OCI-LY7 (cell line): ENCODE results near the gene RIIAD1. TPM values are rescaled to one million over a fixed set of nuclear protein-coding genes. Genes with fewer than 3 reads are reported as not detected.

Experiments
- BruUV-seq: library from RNA; stranded (reverse); fragments of 400-500 nt; replicated peaks from 2 replicates; lab custom pipeline; 2021; lab: Mats Ljungman, UMichigan
- CTCF ChIA-PET: fragments of 300-600 bp; sonication (Branson Sonifier 250); formaldehyde crosslinking; loops from one replicate; lab custom pipeline; 2022; ENCODE audit warnings: antibody characterized with exemption; ENCODE audit not compliant: unreplicated experiment; lab: Charles Lee
- POLR2A ChIA-PET: fragments of 300-600 bp; sonication (Branson Sonifier 250); formaldehyde crosslinking; loops from one replicate; lab custom pipeline; 2022; ENCODE audit warnings: antibody characterized with exemption; lab: Charles Lee
- DNase-seq: peaks from one replicate; pipeline ENCODE4 v3.0.0-alpha.2; 2015; ENCODE audit warnings: low spot score
- H2AFZ ChIP-seq: fragments of 200-600 bp; sonication (generic), shearing (Covaris generic); 2 replicates; pipeline ENCODE4 v1.6.1; 2014; ENCODE audit warnings: mild to moderate bottlenecking, antibody characterized with exemption, low read length, moderate library complexity
- H3K27ac ChIP-seq: fragments of 200-600 bp; sonication (generic); 2 replicates; pipeline ENCODE4 v1.5.1; 2014; ENCODE audit warnings: mixed run types, low read depth, mild to moderate bottlenecking, moderate library complexity, low read length, inconsistent platforms; ENCODE audit not compliant: poor library complexity, severe bottlenecking
- H3K36me3 ChIP-seq: fragments of 200-600 bp; sonication (generic); 2 replicates; pipeline ENCODE4 v1.6.1; 2014; ENCODE audit warnings: mild to moderate bottlenecking, antibody characterized with exemption, low read length, moderate library complexity, mixed read lengths; ENCODE audit not compliant: insufficient read depth
- H3K4me1 ChIP-seq: fragments of 200-600 bp; sonication (generic); 2 replicates; pipeline ENCODE4 v1.5.1; 2014; ENCODE audit warnings: mild to moderate bottlenecking, low read length; ENCODE audit not compliant: insufficient read depth, poor library complexity, severe bottlenecking
- H3K4me2 ChIP-seq: fragments of 200-600 bp; sonication (generic); 2 replicates; pipeline ENCODE4 v1.6.1; 2014; ENCODE audit warnings: mild to moderate bottlenecking, low read length
- H3K4me3 ChIP-seq: fragments of 200-600 bp; sonication (generic); 2 replicates; pipeline ENCODE4 v1.5.1; 2014; ENCODE audit warnings: mild to moderate bottlenecking, low read depth, low read length; ENCODE audit not compliant: poor library complexity, severe bottlenecking
- H3K79me2 ChIP-seq: fragments of 200-600 bp; sonication (generic); 2 replicates; pipeline ENCODE4 v1.6.1; 2016; ENCODE audit warnings: low read depth, mild to moderate bottlenecking, low read length, moderate library complexity, mixed read lengths; ENCODE audit not compliant: insufficient read depth
- H3K9me2 ChIP-seq: fragments of 200-600 bp; sonication (generic); 2 replicates; pipeline ENCODE4 v1.6.1; 2016; ENCODE audit warnings: mild to moderate bottlenecking, low read length, mixed read lengths; ENCODE audit not compliant: insufficient read depth
- H3K9me3 ChIP-seq: fragments of 200-600 bp; sonication (generic); 2 replicates; pipeline ENCODE4 v1.6.1; 2014; ENCODE audit warnings: mild to moderate bottlenecking, mixed run types, low read length, mixed read lengths
- H4K20me1 ChIP-seq: fragments of 200-600 bp; sonication (generic); 2 replicates; pipeline ENCODE4 v1.6.1; 2014; ENCODE audit warnings: mild to moderate bottlenecking, antibody characterized with exemption, low read length, moderate library complexity, mixed read lengths; ENCODE audit not compliant: insufficient read depth
- EZH2phosphoT487 ChIP-seq: fragments of 200-600 bp; sonication (generic); IDR thresholded peaks from 2 replicates; pipeline ENCODE4 v1.6.1; 2018; ENCODE audit warnings: low read depth, borderline replicate concordance, mild to moderate bottlenecking, mixed run types, antibody characterized with exemption, low read length, moderate library complexity, mixed read lengths
- intact Hi-C: fragments of 100-400 bp; cut with micrococcal nuclease; formaldehyde crosslinking; loops from one replicate; pipeline ENCODE4 v1.10.0; 2022; ENCODE audit not compliant: unreplicated experiment
- total RNA-seq, 2 experiments: library from RNA; depleted of rRNA in 1 of 2; stranded (reverse); fragments of >200 nt in 1 of 2; shearing (Covaris generic) in 1 of 2; gene quantifications; 2 replicates each; pipeline ENCODE4 v1.2.3, GENCODE V29; 2014 to 2022
- TF ChIP-seq, protein P1 (sequence below): fragments of 200-600 bp; sonication (generic); conservative IDR thresholded peaks from 2 replicates; pipeline ENCODE4 v1.5.1; 2014; ENCODE audit warnings: mild to moderate bottlenecking, antibody characterized with exemption, low read length, moderate library complexity, mixed read lengths

Gene RIIAD1
- total RNA-seq, 2 experiments from 2014 or later: not detected

DNA sequence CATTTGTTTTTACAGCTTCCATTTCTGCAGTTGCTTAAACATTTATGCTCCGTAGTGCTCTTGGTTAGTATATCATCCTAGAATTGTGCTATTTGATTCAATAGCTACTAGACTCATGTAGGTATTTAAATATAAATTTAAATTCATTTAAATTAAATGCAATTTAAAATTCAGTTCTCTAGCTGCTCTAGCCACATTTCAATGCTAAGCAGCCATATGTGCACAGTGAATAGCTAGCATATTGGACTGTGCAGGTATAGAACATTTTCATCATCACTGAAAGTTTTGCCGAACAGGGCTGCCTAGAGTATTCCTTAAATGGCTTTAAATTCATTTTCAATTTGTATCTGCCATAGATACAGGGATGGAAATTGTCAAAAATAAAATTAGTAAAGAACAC is 37.2 kb upstream of the RIIAD1 start:
- Histone ChIP-seq H3K27ac (no peak overlapping the region), H3K79me2 (no peaks in the 10 kb centered on the region), H4K20me1 (no peaks in the 10 kb centered on the region), H3K9me2 (no peaks in the 10 kb centered on the region), H3K4me2 (no peak overlapping the region), H2AFZ (no peak overlapping the region), H3K4me3 (no peak overlapping the region), H3K4me1 (no peaks in the 10 kb centered on the region), H3K36me3 (peaks cover 16% of the 10 kb centered on the region; the same call in 1 of the 2 replicates), H3K9me3 (no peaks in the 10 kb centered on the region)
- POLR2A ChIA-PET: interaction anchor here (1.0 to 1.2 kb wide), 2 partner anchors 29 to 173 kb away, joined by 3 read pairs; partner anchors contain the start of gene CGN
- no peak for DNase-seq
- TF ChIP-seq, protein P1, sequence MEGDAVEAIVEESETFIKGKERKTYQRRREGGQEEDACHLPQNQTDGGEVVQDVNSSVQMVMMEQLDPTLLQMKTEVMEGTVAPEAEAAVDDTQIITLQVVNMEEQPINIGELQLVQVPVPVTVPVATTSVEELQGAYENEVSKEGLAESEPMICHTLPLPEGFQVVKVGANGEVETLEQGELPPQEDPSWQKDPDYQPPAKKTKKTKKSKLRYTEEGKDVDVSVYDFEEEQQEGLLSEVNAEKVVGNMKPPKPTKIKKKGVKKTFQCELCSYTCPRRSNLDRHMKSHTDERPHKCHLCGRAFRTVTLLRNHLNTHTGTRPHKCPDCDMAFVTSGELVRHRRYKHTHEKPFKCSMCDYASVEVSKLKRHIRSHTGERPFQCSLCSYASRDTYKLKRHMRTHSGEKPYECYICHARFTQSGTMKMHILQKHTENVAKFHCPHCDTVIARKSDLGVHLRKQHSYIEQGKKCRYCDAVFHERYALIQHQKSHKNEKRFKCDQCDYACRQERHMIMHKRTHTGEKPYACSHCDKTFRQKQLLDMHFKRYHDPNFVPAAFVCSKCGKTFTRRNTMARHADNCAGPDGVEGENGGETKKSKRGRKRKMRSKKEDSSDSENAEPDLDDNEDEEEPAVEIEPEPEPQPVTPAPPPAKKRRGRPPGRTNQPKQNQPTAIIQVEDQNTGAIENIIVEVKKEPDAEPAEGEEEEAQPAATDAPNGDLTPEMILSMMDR: no peak
- no peak for TF ChIP-seq EZH2phosphoT487
- no TSS peak for BruUV-seq
- intact Hi-C loops: no loop called here
- CTCF ChIA-PET: no interaction called here

DNA sequence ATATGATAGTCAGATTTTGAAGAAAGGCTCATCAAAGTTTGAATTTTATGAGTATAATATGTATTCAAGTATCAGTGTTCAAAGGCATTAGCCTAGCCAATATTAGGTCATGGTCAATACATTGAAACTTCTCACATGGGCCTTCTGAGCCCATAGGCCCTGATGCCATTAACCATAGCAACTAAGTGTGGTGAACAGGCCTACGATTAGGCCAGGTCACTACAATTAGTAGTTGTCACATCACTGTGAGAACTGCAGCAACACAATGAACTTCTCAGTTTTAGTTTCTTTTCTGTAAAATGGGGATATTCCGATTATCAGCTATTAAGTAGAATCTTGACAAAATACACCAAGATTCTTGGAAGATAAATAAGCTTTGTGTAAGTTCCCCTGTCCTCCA is 34.8 kb upstream of the RIIAD1 start:
- TF ChIP-seq, protein P1: no peak
- TF ChIP-seq EZH2phosphoT487: no peak
- POLR2A ChIA-PET: no interaction called here
- Histone ChIP-seq H3K4me2 (no peak overlapping the region), H3K79me2 (no peaks in the 10 kb centered on the region), H3K9me3 (no peaks in the 10 kb centered on the region), H3K27ac (no peak overlapping the region), H4K20me1 (no peaks in the 10 kb centered on the region), H3K4me3 (no peak overlapping the region), H2AFZ (no peak overlapping the region), H3K9me2 (no peaks in the 10 kb centered on the region), H3K4me1 (no peaks in the 10 kb centered on the region), H3K36me3 (peaks cover 16% of the 10 kb centered on the region; the same call in 1 of the 2 replicates)
- intact Hi-C loops: loop anchor here (5.0 kb wide), 1 partner anchor 54 kb away; no protein-coding TSS in a partner anchor
- CTCF ChIA-PET: no interaction called here
- BruUV-seq: no TSS peak
- no peak for DNase-seq

DNA sequence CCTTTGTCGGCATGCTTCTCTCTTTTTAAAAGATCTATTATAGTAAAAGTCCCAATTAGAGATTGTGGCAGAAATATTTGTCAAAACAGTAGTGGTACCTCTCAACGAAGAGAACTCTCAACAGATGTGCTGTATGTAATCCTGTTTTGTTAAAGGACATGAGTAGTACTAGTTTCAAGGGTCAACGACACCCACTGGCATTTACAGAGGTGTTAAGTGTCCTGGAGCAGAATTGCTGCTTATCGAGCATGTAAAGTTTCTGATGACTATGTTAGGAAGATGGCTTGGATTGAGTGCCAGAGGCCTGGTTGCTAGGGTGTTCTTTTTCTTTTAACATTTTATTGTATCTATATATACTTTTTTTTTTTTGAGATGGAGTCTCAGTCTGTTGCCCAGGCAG is 31.8 kb upstream of the RIIAD1 start:
- Histone ChIP-seq H2AFZ (no peak overlapping the region), H4K20me1 (no peaks in the 10 kb centered on the region)
- POLR2A ChIA-PET: interaction anchor here (0.5 kb wide), 1 partner anchor 361 kb away, joined by 3 read pairs; no protein-coding TSS in a partner anchor

More for the DNA sequence above, 31.8 kb upstream of the RIIAD1 start:
- intact Hi-C loops: loop anchor here (5.0 kb wide), 1 partner anchor 57 kb away; no protein-coding TSS in a partner anchor
- no peaks in the 10 kb centered on the region for H3K9me2 ChIP-seq
- H3K79me2 ChIP-seq: no peaks in the 10 kb centered on the region
- CTCF ChIA-PET: no interaction called here
- H3K4me3 ChIP-seq: no peak overlapping the region
- H3K9me3 ChIP-seq: no peaks in the 10 kb centered on the region
- no peak for TF ChIP-seq EZH2phosphoT487
- TF ChIP-seq, protein P1: no peak
- peaks cover 29% of the 10 kb centered on the region; the same call in 1 of the 2 replicates for H3K36me3 ChIP-seq
- no TSS peak for BruUV-seq
- no peak overlapping the region for H3K27ac ChIP-seq
- no peaks in the 10 kb centered on the region for H3K4me1 ChIP-seq
- no peak overlapping the region for H3K4me2 ChIP-seq
- DNase-seq: no peak
